Astrocyte (in vitro differentiated cells and primary cell): ENCODE results near the gene GCK. TPM values are rescaled to one million over a fixed set of nuclear protein-coding genes. Genes with fewer than 3 reads are reported as not detected.

Experiments used
- DNase-seq: peaks from one replicate; pipeline ENCODE4 v3.0.0-alpha.2; 2010; ENCODE audit warnings: low read depth
- FAIRE-seq: peaks from 2 replicates; lab custom pipeline; 2011; peaks lifted over from hg19 to GRCh38; lab: Jason Lieb, UNC
- H2AFZ ChIP-seq: 2 replicates; pipeline ENCODE4 v1.6.0; 2012; ENCODE audit warnings: low read depth, low read length, inconsistent platforms
- H3K27ac ChIP-seq: 2 replicates; pipeline ENCODE4 v1.5.1; 2011; ENCODE audit warnings: low read depth, low read length, inconsistent platforms
- H3K27me3 ChIP-seq: 2 replicates; pipeline ENCODE4 v1.6.0; 2011; ENCODE audit warnings: low read length, inconsistent platforms; ENCODE audit not compliant: insufficient read depth
- H3K36me3 ChIP-seq: 2 replicates; pipeline ENCODE4 v1.5.1; 2011; ENCODE audit warnings: low read length, inconsistent platforms; ENCODE audit not compliant: insufficient read depth
- H3K4me1 ChIP-seq: 2 replicates; pipeline ENCODE4 v1.5.1; 2011; ENCODE audit warnings: low read length, inconsistent platforms; ENCODE audit not compliant: insufficient read depth
- H3K4me2 ChIP-seq: 2 replicates; pipeline ENCODE4 v1.6.0; 2012; ENCODE audit warnings: low read length, inconsistent platforms
- H3K4me3 ChIP-seq: 2 replicates; pipeline ENCODE4 v1.5.1; 2011; ENCODE audit warnings: low read depth, mild to moderate bottlenecking, low read length, inconsistent platforms; ENCODE audit not compliant: insufficient read depth
- H3K79me2 ChIP-seq: 2 replicates; pipeline ENCODE4 v1.6.0; 2012; ENCODE audit warnings: mild to moderate bottlenecking, low read length, inconsistent platforms; ENCODE audit not compliant: insufficient read depth
- H3K9ac ChIP-seq: 2 replicates; pipeline ENCODE4 v1.6.0; 2012; ENCODE audit warnings: mild to moderate bottlenecking, low read length, inconsistent platforms
- H3K9me3 ChIP-seq: 2 replicates; pipeline ENCODE4 v1.5.1; 2012; ENCODE audit warnings: low read depth, mild to moderate bottlenecking, low read length, inconsistent platforms; ENCODE audit not compliant: insufficient read depth
- H4K20me1 ChIP-seq: 2 replicates; pipeline ENCODE4 v1.6.0; 2012; ENCODE audit warnings: low read length, inconsistent platforms; ENCODE audit not compliant: insufficient read depth
- H3K27ac Mint-ChIP-seq: one replicate; pipeline ENCODE4 v1.8.0; 2021; ENCODE audit warnings: mild to moderate bottlenecking, mixed read lengths; ENCODE audit not compliant: unreplicated experiment
- H3K27me3 Mint-ChIP-seq: one replicate; pipeline ENCODE4 v1.8.0; 2021; ENCODE audit warnings: low read depth, mixed read lengths; ENCODE audit not compliant: unreplicated experiment
- H3K36me3 Mint-ChIP-seq: one replicate; pipeline ENCODE4 v1.8.0; 2021; ENCODE audit warnings: low read depth, mixed read lengths; ENCODE audit not compliant: unreplicated experiment
- H3K4me1 Mint-ChIP-seq: one replicate; pipeline ENCODE4 v1.8.0; 2021; ENCODE audit warnings: low read depth, mixed read lengths; ENCODE audit not compliant: unreplicated experiment
- H3K4me3 Mint-ChIP-seq: one replicate; pipeline ENCODE4 v1.8.0; 2021; ENCODE audit warnings: mild to moderate bottlenecking, moderate library complexity, mixed read lengths; ENCODE audit not compliant: unreplicated experiment
- H3K9me3 Mint-ChIP-seq: one replicate; pipeline ENCODE4 v1.8.0; 2021; ENCODE audit warnings: mild to moderate bottlenecking, mixed read lengths; ENCODE audit not compliant: unreplicated experiment
- EZH2 ChIP-seq: IDR thresholded peaks from 2 replicates; pipeline ENCODE4 v1.6.1; 2012; ENCODE audit warnings: mild to moderate bottlenecking, low read length, inconsistent platforms; ENCODE audit not compliant: insufficient read depth
- total RNA-seq: library from RNA; stranded (reverse); gene quantifications from 2 replicates; pipeline ENCODE4 v1.2.1, GENCODE V29; 2021
- TF ChIP-seq, protein P1 (sequence below): IDR thresholded peaks from 2 replicates; pipeline ENCODE4 v1.5.1; 2011; ENCODE audit warnings: low read depth, mild to moderate bottlenecking, inconsistent platforms, low read length, moderate library complexity; ENCODE audit not compliant: insufficient read depth

The GCK gene
- total RNA-seq, 1 donor from 2014 or later: not detected

DNA sequence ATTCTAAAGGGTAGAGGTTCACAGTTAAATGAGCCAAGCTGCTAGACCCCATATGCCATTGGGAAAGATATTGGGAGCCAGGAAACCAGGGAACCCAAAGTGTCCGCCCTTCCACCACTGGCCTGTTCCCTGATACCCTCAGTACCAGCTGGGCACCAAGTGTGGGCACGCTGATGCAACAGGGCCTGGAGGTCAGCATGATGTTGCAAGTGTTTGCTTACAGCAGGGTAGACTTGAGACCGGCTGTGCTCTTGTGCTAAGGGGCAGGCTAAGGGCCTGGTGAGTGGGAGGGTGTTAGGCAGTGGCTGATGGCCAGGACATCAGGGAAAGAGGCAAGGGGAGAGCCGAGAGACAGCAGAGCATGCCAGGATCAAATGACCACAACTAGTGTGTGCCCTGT, 27.1 kb downstream of the GCK start:
- Histone ChIP-seq H3K27ac (no peak overlapping the region), H3K79me2 (no peaks in the 10 kb centered on the region), H3K4me2 (no peak overlapping the region), H3K9me3 (no peaks in the 10 kb centered on the region), H3K4me3 (no peak overlapping the region), H3K9ac (no peak overlapping the region), H4K20me1 (no peaks in the 10 kb centered on the region), H3K4me1 (peaks cover 11% of the 10 kb centered on the region), H2AFZ (no peak overlapping the region), H3K27me3 (no peaks in the 10 kb centered on the region), H3K36me3 (no peaks in the 10 kb centered on the region)
- FAIRE-seq: no peak
- DNase-seq: no peak
- TF ChIP-seq, protein P1, sequence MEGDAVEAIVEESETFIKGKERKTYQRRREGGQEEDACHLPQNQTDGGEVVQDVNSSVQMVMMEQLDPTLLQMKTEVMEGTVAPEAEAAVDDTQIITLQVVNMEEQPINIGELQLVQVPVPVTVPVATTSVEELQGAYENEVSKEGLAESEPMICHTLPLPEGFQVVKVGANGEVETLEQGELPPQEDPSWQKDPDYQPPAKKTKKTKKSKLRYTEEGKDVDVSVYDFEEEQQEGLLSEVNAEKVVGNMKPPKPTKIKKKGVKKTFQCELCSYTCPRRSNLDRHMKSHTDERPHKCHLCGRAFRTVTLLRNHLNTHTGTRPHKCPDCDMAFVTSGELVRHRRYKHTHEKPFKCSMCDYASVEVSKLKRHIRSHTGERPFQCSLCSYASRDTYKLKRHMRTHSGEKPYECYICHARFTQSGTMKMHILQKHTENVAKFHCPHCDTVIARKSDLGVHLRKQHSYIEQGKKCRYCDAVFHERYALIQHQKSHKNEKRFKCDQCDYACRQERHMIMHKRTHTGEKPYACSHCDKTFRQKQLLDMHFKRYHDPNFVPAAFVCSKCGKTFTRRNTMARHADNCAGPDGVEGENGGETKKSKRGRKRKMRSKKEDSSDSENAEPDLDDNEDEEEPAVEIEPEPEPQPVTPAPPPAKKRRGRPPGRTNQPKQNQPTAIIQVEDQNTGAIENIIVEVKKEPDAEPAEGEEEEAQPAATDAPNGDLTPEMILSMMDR: no peak
- TF ChIP-seq EZH2: no peak
- Mint-ChIP-seq H3K9me3 (no peaks in the 10 kb centered on the region), H3K4me1 (peaks cover 27% of the 10 kb centered on the region), H3K27ac (peak overlapping the region; percentile 86), H3K27me3 (peaks cover 13% of the 10 kb centered on the region), H3K4me3 (no peak overlapping the region), H3K36me3 (peaks cover 2% of the 10 kb centered on the region)

DNA sequence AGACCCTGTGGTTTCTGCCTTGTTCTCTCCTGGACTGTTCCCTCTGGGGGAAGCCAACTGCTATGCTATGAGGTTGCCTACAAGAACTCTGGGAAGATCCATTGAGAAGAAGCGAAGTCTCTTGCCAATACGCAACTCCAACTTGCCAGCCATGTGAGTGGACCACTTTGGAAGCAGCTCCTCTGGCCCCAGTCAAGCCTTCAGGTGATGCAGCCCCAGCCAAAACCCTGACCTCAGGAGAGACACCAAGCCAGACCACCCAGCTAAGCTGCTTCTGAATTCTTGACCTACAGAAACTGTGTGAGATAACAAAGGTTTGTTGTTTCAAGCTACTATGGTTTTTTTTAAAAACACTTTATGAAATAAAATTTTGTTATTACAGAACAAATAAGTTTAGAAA, 27.9 kb downstream of the GCK start:
- DNase-seq (no peak), FAIRE-seq (no peak)
- no peak overlapping the region for H3K9ac ChIP-seq
- H3K4me3 ChIP-seq: no peak overlapping the region
- H3K4me1 ChIP-seq: peaks cover 11% of the 10 kb centered on the region
- peaks cover 2% of the 10 kb centered on the region for H3K36me3 Mint-ChIP-seq
- H3K79me2 ChIP-seq: no peaks in the 10 kb centered on the region
- peaks cover 14% of the 10 kb centered on the region for H3K27me3 Mint-ChIP-seq
- no peak overlapping the region for H3K27ac ChIP-seq
- H2AFZ ChIP-seq: no peak overlapping the region
- TF ChIP-seq EZH2: no peak
- TF ChIP-seq, protein P1: no peak
- H4K20me1 ChIP-seq: no peaks in the 10 kb centered on the region
- H3K27me3 ChIP-seq: no peaks in the 10 kb centered on the region
- no peaks in the 10 kb centered on the region for H3K36me3 ChIP-seq
- no peaks in the 10 kb centered on the region for H3K9me3 ChIP-seq
- H3K4me1 Mint-ChIP-seq: peaks cover 27% of the 10 kb centered on the region
- no peaks in the 10 kb centered on the region for H3K9me3 Mint-ChIP-seq
- no peak overlapping the region for H3K27ac Mint-ChIP-seq
- H3K4me3 Mint-ChIP-seq: no peak overlapping the region
- no peak overlapping the region for H3K4me2 ChIP-seq

DNA sequence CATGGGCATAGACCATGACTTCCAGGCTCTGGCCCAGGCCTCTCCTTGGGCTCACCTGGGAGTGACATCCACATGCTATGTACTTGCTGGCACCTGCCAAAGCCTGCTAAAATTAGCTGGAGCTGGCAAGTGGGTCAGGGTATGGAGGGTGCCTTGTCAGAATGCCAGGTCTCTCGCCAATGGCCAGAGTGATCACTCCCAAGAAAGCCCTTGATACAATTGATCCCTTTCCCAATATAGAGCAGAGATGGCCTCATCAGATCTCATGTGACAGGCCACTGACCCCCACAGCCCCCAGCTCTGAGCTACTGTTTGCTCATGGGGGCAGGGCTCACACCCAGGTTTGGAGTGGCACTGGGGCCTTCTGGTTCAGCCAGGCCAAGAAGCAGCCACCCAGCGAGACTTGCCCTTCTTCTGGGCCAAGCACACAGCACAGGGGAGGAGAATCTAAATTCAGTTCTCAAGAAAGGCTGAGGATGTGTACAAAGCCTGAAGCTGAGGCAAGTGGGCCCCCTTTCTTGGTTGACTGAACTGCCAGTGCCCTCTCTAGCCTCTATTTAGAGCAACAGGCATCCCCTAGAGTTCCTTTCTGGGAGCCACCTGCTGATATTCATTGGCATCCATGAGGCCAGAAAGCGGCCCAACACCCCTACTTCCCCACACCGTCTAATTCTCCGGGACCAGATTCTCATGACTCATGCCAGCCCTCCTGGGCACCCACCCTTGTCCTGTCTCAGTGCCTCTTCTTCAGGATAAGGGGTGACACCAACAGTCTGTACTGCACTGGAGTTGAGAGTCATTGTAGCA, 29.2 kb downstream of the GCK start:
- Histone ChIP-seq H3K79me2 (no peaks in the 10 kb centered on the region), H3K27ac (no peak overlapping the region), H3K9ac (no peak overlapping the region), H3K36me3 (no peaks in the 10 kb centered on the region), H2AFZ (no peak overlapping the region), H3K27me3 (no peaks in the 10 kb centered on the region), H3K4me1 (peaks cover 11% of the 10 kb centered on the region), H3K4me3 (no peak overlapping the region), H4K20me1 (no peaks in the 10 kb centered on the region), H3K9me3 (no peaks in the 10 kb centered on the region), H3K4me2 (no peak overlapping the region)
- Mint-ChIP-seq H3K27ac (no peak overlapping the region), H3K4me1 (peaks cover 27% of the 10 kb centered on the region), H3K9me3 (no peaks in the 10 kb centered on the region), H3K27me3 (peaks cover 23% of the 10 kb centered on the region), H3K4me3 (no peak overlapping the region), H3K36me3 (peaks cover 2% of the 10 kb centered on the region)
- FAIRE-seq: no peak
- no peak for DNase-seq
- TF ChIP-seq, protein P1: no peak
- no peak for TF ChIP-seq EZH2
